Measurements from ENCODE around the gene TCF23.

Gene TCF23

GRCh38 chr2:27179344-27180000 is 30.7 kb downstream of the TCF23 start:
- Histone ChIP-seq H4K20me1 (ENCODE audit: insufficient read depth, low read length, poor library complexity, severe bottlenecking) (no peaks in the 10 kb centered on the region), H3K27me3 (ENCODE audit: insufficient read depth, low read length, poor library complexity, severe bottlenecking) (no peaks in the 10 kb centered on the region), H3K9ac (ENCODE audit: low read depth, low read length, poor library complexity, severe bottlenecking) (no peak overlapping the region), H3K9me2 (replicated peaks; ENCODE audit: low read depth, low read length) (no peaks in the 10 kb centered on the region), H3K4me1 (ENCODE audit: insufficient read depth, low read length, poor library complexity, severe bottlenecking) (no peaks in the 10 kb centered on the region), H3K9me3 (ENCODE audit: insufficient read depth, low read depth, low read length) (no peaks in the 10 kb centered on the region), H3F3A (ENCODE audit: low read depth) (no peaks in the 10 kb centered on the region), H3K4me3 (ENCODE audit: low read length, poor library complexity, severe bottlenecking) (no peak overlapping the region), H2AFZ (ENCODE audit: low read length) (no peak overlapping the region), H3K79me2 (ENCODE audit: insufficient read depth, low read length) (no peaks in the 10 kb centered on the region), H3K4me2 (ENCODE audit: low read depth, low read length, poor library complexity, severe bottlenecking) (no peak overlapping the region), H3K36me3 (ENCODE audit: insufficient read depth, low read length) (no peaks in the 10 kb centered on the region)
- TF ChIP-seq EZH2phosphoT487 (IDR thresholded peaks at IDR 0.05; ENCODE audit: borderline replicate concordance) (no peak), CTCF (conservative IDR thresholded peaks at IDR 0.05; ENCODE audit: low read length) (no peak)

- no peak overlapping the region for H3K4me3 ChIP-seq (ENCODE audit: low read length, poor library complexity, severe bottlenecking)
- H3K9me2 ChIP-seq (replicated peaks; ENCODE audit: low read depth, low read length): no peaks in the 10 kb centered on the region
- no peak overlapping the region for H3K4me2 ChIP-seq (ENCODE audit: low read depth, low read length, poor library complexity, severe bottlenecking)
- TF ChIP-seq CTCF (conservative IDR thresholded peaks at IDR 0.05; ENCODE audit: low read length) (no peak), EZH2phosphoT487 (IDR thresholded peaks at IDR 0.05; ENCODE audit: borderline replicate concordance) (no peak)
- no peaks in the 10 kb centered on the region for H3K79me2 ChIP-seq (ENCODE audit: insufficient read depth, low read length)
- no peak overlapping the region for H2AFZ ChIP-seq (ENCODE audit: low read length)
- H3K27me3 ChIP-seq (ENCODE audit: insufficient read depth, low read length, poor library complexity, severe bottlenecking): no peaks in the 10 kb centered on the region
- H3K9ac ChIP-seq (ENCODE audit: low read depth, low read length, poor library complexity, severe bottlenecking): no peak overlapping the region
- no peaks in the 10 kb centered on the region for H3K4me1 ChIP-seq (ENCODE audit: insufficient read depth, low read length, poor library complexity, severe bottlenecking)
- 0 out of 2 replicates have a peak, but pooled peaks cover 2% of the 10 kb centered on the region for H3F3A ChIP-seq (ENCODE audit: low read depth)
- no peaks in the 10 kb centered on the region for H3K36me3 ChIP-seq (ENCODE audit: insufficient read depth, low read length)
- H4K20me1 ChIP-seq (ENCODE audit: insufficient read depth, low read length, poor library complexity, severe bottlenecking): no peaks in the 10 kb centered on the region
- H3K9me3 ChIP-seq (ENCODE audit: insufficient read depth, low read depth, low read length): no peaks in the 10 kb centered on the region
These were observed 33.5 kb downstream of the TCF23 start for GRCh38 chr2:27182346-27182745.

- Histone ChIP-seq H3F3A (ENCODE audit: low read depth) (0 out of 2 replicates have a peak, but pooled peaks cover 2% of the 10 kb centered on the region), H3K36me3 (ENCODE audit: insufficient read depth, low read length) (no peaks in the 10 kb centered on the region), H3K9me3 (ENCODE audit: insufficient read depth, low read depth, low read length) (no peaks in the 10 kb centered on the region), H3K9me2 (replicated peaks; ENCODE audit: low read depth, low read length) (no peaks in the 10 kb centered on the region), H4K20me1 (ENCODE audit: insufficient read depth, low read length, poor library complexity, severe bottlenecking) (no peaks in the 10 kb centered on the region), H3K27me3 (ENCODE audit: insufficient read depth, low read length, poor library complexity, severe bottlenecking) (no peaks in the 10 kb centered on the region), H3K4me1 (ENCODE audit: insufficient read depth, low read length, poor library complexity, severe bottlenecking) (no peaks in the 10 kb centered on the region), H2AFZ (ENCODE audit: low read length) (no peak overlapping the region), H3K79me2 (ENCODE audit: insufficient read depth, low read length) (no peaks in the 10 kb centered on the region), H3K9ac (ENCODE audit: low read depth, low read length, poor library complexity, severe bottlenecking) (no peak overlapping the region), H3K4me3 (ENCODE audit: low read length, poor library complexity, severe bottlenecking) (no peak overlapping the region), H3K4me2 (ENCODE audit: low read depth, low read length, poor library complexity, severe bottlenecking) (no peak overlapping the region)
- TF ChIP-seq EZH2phosphoT487 (IDR thresholded peaks at IDR 0.05; ENCODE audit: borderline replicate concordance) (no peak), CTCF (conservative IDR thresholded peaks at IDR 0.05; ENCODE audit: low read length) (no peak)
These were observed 35.3 kb downstream of the TCF23 start for GRCh38 chr2:27184115-27184514.

Measured in Loucy (cell line).